SKM-1 (cell line): ENCODE measurements around the gene TNFRSF21.
"Not testable (repeated sequence)": the region's sequence is repeated elsewhere in the genome, so short reads cannot be mapped to it uniquely, and the experiment has no call there.

Experiments used
- DNase-seq: peaks from one replicate; lab custom pipeline; 2025; ENCODE audit not compliant: unreplicated experiment; lab: John Stamatoyannopoulos, UW

TNFRSF21 gene

DNA sequence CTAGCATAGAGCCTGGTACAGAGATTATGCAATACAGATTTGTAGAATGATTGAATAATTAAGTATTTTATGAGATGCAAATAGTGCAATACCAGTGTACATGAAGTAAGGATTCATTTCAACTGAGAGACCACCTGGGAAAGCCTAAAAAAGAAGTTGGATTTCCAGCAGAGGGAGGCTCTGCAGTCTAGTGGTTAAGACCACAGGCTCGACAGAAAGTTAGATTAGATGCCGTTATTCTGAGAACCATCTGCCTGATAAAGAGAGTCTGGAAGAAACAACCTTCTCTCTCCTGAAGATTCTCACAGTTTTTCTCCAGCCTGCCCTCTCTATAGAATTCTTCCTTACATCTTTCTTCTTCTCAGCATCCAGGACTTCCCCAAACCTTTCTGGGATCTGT, 13.6 kb upstream of the TNFRSF21 start:
- no peak for DNase-seq

DNA sequence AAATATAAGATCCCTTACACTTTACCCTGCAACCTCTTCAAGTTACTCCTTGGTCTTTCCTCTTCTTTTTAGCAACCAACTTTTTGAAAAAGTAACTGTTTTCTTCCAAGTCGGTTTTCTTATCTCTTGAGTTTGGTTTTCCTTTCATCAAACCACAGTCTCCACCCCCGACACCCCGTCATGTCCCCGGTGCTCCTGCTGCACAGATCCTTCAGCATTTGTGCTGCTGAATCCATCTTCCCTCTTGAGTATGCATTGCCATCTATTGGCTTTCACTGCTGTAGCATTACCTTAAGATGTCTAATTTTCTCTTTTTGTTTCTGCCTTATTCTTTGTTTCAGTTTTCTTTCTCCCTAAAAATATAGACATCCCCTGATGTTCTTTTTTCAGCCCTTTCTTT, 11.9 kb upstream of the TNFRSF21 start:
- DNase-seq, result no peak

GRCh38 chr6:47319867-47320266, 10.2 kb upstream of the TNFRSF21 start:
- DNase-seq, result no peak

GRCh38 chr6:47319382-47319781, 9.7 kb upstream of the TNFRSF21 start:
- no peak for DNase-seq

- DNase-seq, result no peak
Observed at GRCh38 chr6:47318236-47318989, 8.7 kb upstream of the TNFRSF21 start.

GRCh38 chr6:47315181-47315580, 5.5 kb upstream of the TNFRSF21 start:
- not testable (repeated sequence) for DNase-seq

- DNase-seq, result no peak
Observed at GRCh38 chr6:47310131-47310480, 401 bp upstream of the TNFRSF21 start.

DNA sequence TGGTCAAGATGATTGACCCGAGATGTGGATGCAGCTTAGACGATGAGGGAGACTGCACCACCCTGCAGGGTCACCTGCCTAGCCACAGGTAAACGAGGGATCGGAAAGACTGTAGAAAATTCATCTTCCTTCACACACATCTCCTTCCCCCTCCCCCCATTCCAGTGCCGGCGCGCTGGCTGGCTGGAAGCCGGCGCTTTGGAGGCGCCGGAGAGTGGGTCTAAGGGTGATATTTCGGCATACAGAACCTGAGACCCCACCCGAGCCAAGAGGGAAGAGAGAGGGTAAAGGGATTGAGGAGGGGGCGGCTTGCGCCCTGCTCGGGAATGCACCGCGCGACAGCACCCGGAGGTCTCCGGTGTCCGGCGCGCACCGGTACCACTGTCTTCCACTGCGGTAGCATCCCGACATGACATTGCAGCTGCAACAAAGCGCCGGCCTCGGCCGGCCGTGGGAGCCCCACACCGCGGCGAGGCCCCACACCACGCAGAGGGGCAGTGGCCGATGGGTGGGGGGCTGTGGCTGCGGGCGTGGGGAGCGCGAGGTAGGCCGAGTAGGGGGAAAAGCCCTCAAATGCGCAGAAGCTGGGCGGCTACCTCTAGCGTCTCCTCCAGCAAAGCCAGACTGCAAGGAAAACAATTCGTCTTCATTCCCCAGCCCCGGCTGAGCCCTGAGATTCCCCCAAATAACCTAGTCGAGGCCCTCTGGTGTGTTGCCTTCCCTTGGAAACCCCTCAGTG, 984 bp downstream of the TNFRSF21 start:
- no peak for DNase-seq

- peak; percentile 9 for DNase-seq
Observed at GRCh38 chr6:47308198-47308517, 1.5 kb downstream of the TNFRSF21 start.

- DNase-seq, result no peak
Observed at GRCh38 chr6:47307362-47308197, 2.1 kb downstream of the TNFRSF21 start.

- DNase-seq, result no peak
Observed at GRCh38 chr6:47306887-47307286, 2.8 kb downstream of the TNFRSF21 start.

GRCh38 chr6:47303861-47304260, 5.8 kb downstream of the TNFRSF21 start:
- no peak for DNase-seq

GRCh38 chr6:47303342-47303741, 6.4 kb downstream of the TNFRSF21 start:
- no peak for DNase-seq

- DNase-seq, result no peak
Observed at GRCh38 chr6:47302043-47302442, 7.7 kb downstream of the TNFRSF21 start.

GRCh38 chr6:47301441-47301840, 8.3 kb downstream of the TNFRSF21 start:
- no peak for DNase-seq

- DNase-seq, result no peak
Observed at GRCh38 chr6:47300417-47300816, 9.3 kb downstream of the TNFRSF21 start.

DNA sequence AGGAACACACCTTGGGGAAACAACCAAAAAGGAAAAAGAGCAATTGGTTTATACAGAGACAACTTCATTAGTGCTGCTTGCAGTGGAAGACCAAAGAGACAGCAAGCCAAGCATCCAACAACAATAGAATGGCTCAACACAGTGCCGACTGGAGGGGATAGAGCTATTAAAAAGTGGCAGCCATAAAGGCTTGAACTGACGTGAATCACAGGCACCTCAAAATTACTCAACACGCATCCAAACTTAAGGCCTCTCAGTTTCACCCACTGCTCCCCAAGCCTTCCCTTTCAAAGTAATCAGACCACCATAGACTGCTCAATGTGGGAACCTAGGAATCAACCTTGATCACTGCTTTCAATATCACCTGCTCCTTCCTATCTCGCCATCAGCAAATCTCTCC, 9.7 kb downstream of the TNFRSF21 start:
- DNase-seq, result no peak

DNA sequence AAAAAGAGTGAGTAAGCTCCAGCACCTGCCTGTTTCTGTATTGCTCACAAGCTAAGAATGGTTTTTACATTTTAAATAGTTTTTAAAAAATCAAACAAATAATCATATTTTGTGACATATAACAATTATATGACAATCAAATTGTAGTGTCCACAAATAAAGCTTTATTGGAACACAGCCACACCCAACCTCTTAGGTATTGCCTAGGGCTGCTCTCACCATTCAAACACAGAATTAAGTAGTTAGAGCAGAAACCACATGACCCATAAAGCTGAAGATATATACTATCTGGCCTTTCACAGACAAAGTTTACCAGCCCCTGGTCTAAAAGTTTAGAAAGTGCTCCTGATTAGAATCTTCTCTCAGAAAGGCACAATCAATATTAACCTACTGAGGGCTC, 11.2 kb downstream of the TNFRSF21 start:
- no peak for DNase-seq

DNA sequence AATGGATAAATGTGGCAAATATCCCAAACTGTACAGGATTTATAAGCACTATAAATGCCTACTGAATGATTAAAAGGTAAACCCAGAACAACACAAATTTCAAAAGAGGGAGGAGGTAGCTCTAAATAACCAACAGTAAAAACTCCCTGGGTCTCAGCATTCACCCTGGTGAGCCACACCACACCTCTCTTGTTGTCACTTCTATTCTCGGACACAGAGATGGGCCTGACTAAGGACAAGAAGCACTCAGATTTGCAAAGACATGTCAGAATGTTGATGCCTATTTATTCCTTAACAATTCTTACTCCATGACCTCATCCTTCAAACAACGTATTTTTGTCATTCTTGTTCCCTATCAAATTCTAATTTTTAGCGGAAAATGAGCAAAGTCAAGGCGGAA, 14.7 kb downstream of the TNFRSF21 start:
- DNase-seq, result no peak

GRCh38 chr6:47292944-47293343, 16.8 kb downstream of the TNFRSF21 start:
- no peak for DNase-seq

DNA sequence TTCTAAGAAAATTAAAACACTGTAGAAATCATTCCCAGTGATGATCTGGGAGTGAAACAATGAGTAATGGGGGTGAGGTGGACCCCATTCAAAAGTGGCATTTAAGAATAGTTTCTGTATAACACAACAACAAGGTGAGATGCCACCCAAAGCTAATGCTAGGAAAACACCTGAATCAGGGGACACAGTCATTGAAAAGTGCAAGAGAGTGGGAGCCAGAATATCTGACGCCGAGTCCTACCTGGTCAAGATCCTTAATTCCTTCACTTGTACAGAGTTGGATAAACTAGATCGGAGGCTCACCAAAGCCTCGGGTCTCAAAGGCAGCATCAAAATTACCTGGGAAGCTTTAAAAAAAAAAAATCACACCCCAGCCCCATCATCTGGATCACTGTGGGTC, 17.7 kb downstream of the TNFRSF21 start:
- no peak for DNase-seq
